Endodermal cell (in vitro differentiated cells): ENCODE measurements around the gene PRIMPOL. TPM values are rescaled to one million over a fixed set of nuclear protein-coding genes. Genes with fewer than 3 reads are reported as not detected.

Experiments used
- DNase-seq: peaks from one replicate; pipeline ENCODE4 v3.0.0-alpha.2; 2017
- H3K27ac ChIP-seq: 2 replicates; pipeline ENCODE4 v1.5.1; 2013; ENCODE audit warnings: mild to moderate bottlenecking, low read depth, low read length, moderate library complexity
- H3K27me3 ChIP-seq: 2 replicates; pipeline ENCODE4 v1.6.1; 2013; ENCODE audit warnings: mild to moderate bottlenecking, low read length, moderate library complexity; ENCODE audit not compliant: insufficient read depth, control insufficient read depth, poor library complexity, severe bottlenecking
- H3K36me3 ChIP-seq: 2 replicates; pipeline ENCODE4 v1.7.0; 2013; ENCODE audit warnings: mild to moderate bottlenecking, low read length, moderate library complexity; ENCODE audit not compliant: control insufficient read depth, insufficient read depth
- H3K4me1 ChIP-seq: one replicate; pipeline ENCODE4 v1.7.0; 2013; ENCODE audit warnings: low read length; ENCODE audit not compliant: control insufficient read depth, insufficient read depth
- H3K4me3 ChIP-seq: 2 replicates; pipeline ENCODE4 v1.5.1; 2013; ENCODE audit warnings: mild to moderate bottlenecking, low read length, moderate library complexity
- H3K9ac ChIP-seq: 2 replicates; pipeline ENCODE4 v1.6.1; 2013; ENCODE audit warnings: mild to moderate bottlenecking, low read length, moderate library complexity; ENCODE audit not compliant: poor library complexity, severe bottlenecking; ENCODE audit errors: extremely low read depth
- H3K9me3 ChIP-seq: 2 replicates; pipeline ENCODE4 v1.6.1; 2013; ENCODE audit warnings: mild to moderate bottlenecking, low read length, moderate library complexity; ENCODE audit not compliant: control insufficient read depth
- H3K27ac Mint-ChIP-seq: 2 replicates; pipeline ENCODE4 v1.8.0; 2020; ENCODE audit warnings: mixed read lengths
- H3K27me3 Mint-ChIP-seq: 2 replicates; pipeline ENCODE4 v1.8.0; 2021; ENCODE audit warnings: mild to moderate bottlenecking, mixed read lengths; ENCODE audit not compliant: insufficient read depth
- H3K36me3 Mint-ChIP-seq: 2 replicates; pipeline ENCODE4 v1.8.0; 2020; ENCODE audit warnings: low read depth, mixed read lengths
- H3K4me1 Mint-ChIP-seq: 2 replicates; pipeline ENCODE4 v1.8.0; 2020; ENCODE audit warnings: mixed read lengths
- H3K4me3 Mint-ChIP-seq: 2 replicates; pipeline ENCODE4 v1.8.0; 2020; ENCODE audit warnings: mild to moderate bottlenecking, moderate library complexity, mixed read lengths
- H3K9me3 Mint-ChIP-seq: 2 replicates; pipeline ENCODE4 v1.8.0; 2020; ENCODE audit warnings: mild to moderate bottlenecking, mixed read lengths
- WGBS, 2 experiments: methylation state at CpG; one replicate each; pipeline versions ENCODE4 v1.1.5 to v1.1.7; 2013; ENCODE audit warnings: missing lambda C conversion rate in 2 of 2, mixed read lengths in 1 of 2; ENCODE audit not compliant: insufficient coverage in 1 of 2, insufficient read length in 1 of 2; 5-methylcytosine and 5-hydroxymethylcytosine counted together
- total RNA-seq, 2 donors: library from RNA; stranded (reverse); fragmentation: NEBNext Ultra II Directional in 1 of 2; extraction: Animal tissue kit (Norgen Biotek cat#: 25700) in 1 of 2; gene quantifications; 2 replicates in 1 of 2; 3 replicates in 1 of 2; pipeline ENCODE4 v1.2.1, GENCODE V29; 2021
- TF ChIP-seq, protein P1 (sequence below): fragments of 200-600 bp; sonication (generic); conservative IDR thresholded peaks from 2 replicates; pipeline ENCODE4 v1.5.0; 2021; ENCODE audit warnings: antibody characterized with exemption, mild to moderate bottlenecking

The PRIMPOL gene
- total RNA-seq, 2 donors from 2014 or later: 10.1 to 12.0 TPM

DNA sequence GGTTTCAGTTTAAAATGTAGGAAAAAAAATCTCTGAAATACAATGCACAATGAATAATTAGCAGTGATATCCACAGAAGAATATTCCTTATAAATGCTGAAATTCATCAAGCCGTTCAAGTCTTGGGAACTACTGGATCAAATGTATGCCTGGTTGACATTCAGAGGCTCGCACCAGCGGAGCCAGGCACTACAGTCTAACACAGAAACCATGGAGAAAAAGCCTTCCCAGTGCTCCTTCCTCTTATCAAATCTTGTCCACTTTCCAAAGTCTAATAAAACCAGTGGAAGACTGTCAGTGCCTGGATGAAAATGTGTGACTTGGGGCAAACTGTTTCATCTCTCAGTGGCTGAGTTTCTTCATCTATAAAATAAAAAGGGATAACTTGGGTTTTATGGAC is 48.4 kb downstream of the PRIMPOL start:
- no peak for DNase-seq
- Histone ChIP-seq H3K27me3 (no peaks in the 10 kb centered on the region), H3K9me3 (no peaks in the 10 kb centered on the region), H3K4me1 (no peaks in the 10 kb centered on the region), H3K27ac (no peak overlapping the region), H3K9ac (no peak overlapping the region), H3K36me3 (peaks cover 69% of the 10 kb centered on the region), H3K4me3 (no peak overlapping the region)
- 88 to 100% methylated on average over 2 to 3 of the region's 3 CpGs for WGBS, 2 experiments
- H3K4me3 Mint-ChIP-seq: no peak overlapping the region
- peaks cover 67% of the 10 kb centered on the region for H3K36me3 Mint-ChIP-seq
- no peak overlapping the region for H3K27ac Mint-ChIP-seq
- TF ChIP-seq, protein P1, sequence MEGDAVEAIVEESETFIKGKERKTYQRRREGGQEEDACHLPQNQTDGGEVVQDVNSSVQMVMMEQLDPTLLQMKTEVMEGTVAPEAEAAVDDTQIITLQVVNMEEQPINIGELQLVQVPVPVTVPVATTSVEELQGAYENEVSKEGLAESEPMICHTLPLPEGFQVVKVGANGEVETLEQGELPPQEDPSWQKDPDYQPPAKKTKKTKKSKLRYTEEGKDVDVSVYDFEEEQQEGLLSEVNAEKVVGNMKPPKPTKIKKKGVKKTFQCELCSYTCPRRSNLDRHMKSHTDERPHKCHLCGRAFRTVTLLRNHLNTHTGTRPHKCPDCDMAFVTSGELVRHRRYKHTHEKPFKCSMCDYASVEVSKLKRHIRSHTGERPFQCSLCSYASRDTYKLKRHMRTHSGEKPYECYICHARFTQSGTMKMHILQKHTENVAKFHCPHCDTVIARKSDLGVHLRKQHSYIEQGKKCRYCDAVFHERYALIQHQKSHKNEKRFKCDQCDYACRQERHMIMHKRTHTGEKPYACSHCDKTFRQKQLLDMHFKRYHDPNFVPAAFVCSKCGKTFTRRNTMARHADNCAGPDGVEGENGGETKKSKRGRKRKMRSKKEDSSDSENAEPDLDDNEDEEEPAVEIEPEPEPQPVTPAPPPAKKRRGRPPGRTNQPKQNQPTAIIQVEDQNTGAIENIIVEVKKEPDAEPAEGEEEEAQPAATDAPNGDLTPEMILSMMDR: no peak
- no peaks in the 10 kb centered on the region for H3K27me3 Mint-ChIP-seq
- no peaks in the 10 kb centered on the region for H3K9me3 Mint-ChIP-seq
- no peaks in the 10 kb centered on the region for H3K4me1 Mint-ChIP-seq

DNA sequence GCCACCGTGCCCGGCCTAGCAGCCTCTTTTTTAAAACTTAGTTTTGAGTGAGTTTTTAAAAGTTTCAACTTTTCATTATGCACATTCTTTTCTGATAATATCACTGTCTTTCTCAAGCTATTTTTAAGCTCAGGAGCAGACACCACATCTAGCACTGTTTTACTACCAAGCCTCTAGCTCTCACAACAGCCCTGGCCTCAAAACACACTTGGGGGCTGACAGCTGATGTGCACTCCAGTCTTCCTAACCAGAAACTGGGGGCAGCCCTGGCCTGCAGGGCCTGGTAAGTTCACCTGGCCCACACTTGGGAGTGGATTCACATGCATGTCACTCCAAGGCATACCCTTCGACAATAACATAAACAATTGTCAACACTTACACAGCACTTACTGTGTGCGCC is 50.4 kb downstream of the PRIMPOL start:
- Mint-ChIP-seq H3K36me3 (peaks cover 69% of the 10 kb centered on the region), H3K27ac (no peak overlapping the region), H3K27me3 (no peaks in the 10 kb centered on the region), H3K4me3 (no peak overlapping the region), H3K9me3 (no peaks in the 10 kb centered on the region), H3K4me1 (no peaks in the 10 kb centered on the region)
- no peaks in the 10 kb centered on the region for H3K9me3 ChIP-seq
- H3K27me3 ChIP-seq: no peaks in the 10 kb centered on the region
- DNase-seq: no peak
- TF ChIP-seq, protein P1: no peak
- H3K9ac ChIP-seq: no peak overlapping the region
- no peak overlapping the region for H3K27ac ChIP-seq
- WGBS, 2 experiments: 97% methylated on average over 3 of the region's 4 CpGs; no CpG with 5 or more reads in 1 of the 2 experiments
- H3K36me3 ChIP-seq: peaks cover 71% of the 10 kb centered on the region
- H3K4me1 ChIP-seq: no peaks in the 10 kb centered on the region
- no peak overlapping the region for H3K4me3 ChIP-seq

DNA sequence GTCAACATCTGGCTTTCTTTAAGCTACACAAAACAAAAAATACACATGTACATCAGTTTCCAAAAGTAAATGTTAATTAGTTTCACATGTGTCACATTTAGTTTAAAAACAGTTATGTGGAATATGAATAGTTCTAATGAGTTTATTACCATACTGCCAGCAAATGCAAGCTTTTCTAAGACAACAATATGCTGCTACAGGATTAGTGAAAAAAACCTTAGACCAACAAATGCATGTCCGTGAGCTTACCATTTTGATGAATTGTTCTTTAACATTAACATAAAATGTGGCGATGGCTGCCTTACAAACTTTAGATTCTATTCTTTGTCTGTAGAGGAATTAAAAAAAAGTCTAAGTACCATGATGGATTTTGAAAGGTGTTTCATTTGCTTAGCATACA is 52.6 kb downstream of the PRIMPOL start:
- no peaks in the 10 kb centered on the region for H3K4me1 ChIP-seq
- peaks cover 68% of the 10 kb centered on the region for H3K36me3 ChIP-seq
- 100% methylated on average over 1 to 2 of the region's 2 CpGs for WGBS, 2 experiments
- no peaks in the 10 kb centered on the region for H3K9me3 ChIP-seq
- no peak overlapping the region for H3K4me3 Mint-ChIP-seq
- H3K9me3 Mint-ChIP-seq: no peaks in the 10 kb centered on the region
- TF ChIP-seq, protein P1: no peak
- H3K36me3 Mint-ChIP-seq: peaks cover 70% of the 10 kb centered on the region
- H3K4me1 Mint-ChIP-seq: no peaks in the 10 kb centered on the region
- H3K27me3 Mint-ChIP-seq: no peaks in the 10 kb centered on the region
- DNase-seq: no peak
- H3K27ac ChIP-seq: no peak overlapping the region
- H3K27me3 ChIP-seq: no peaks in the 10 kb centered on the region
- H3K27ac Mint-ChIP-seq: no peak overlapping the region
- H3K4me3 ChIP-seq: no peak overlapping the region
- no peak overlapping the region for H3K9ac ChIP-seq
